HepG2 (cell line): ENCODE results near the gene CFAP54. TPM values are rescaled to one million over a fixed set of nuclear protein-coding genes. Genes with fewer than 3 reads are reported as not detected.

Source experiments
- ATAC-seq: fragments of 200-7000 bp; cut with Tn5 transposase; 3 replicates; pipeline ENCODE4 v1.9.1; 2020; ENCODE audit warnings: mild to moderate bottlenecking, moderate library complexity
- BruUV-seq: library from RNA; stranded (reverse); fragments of 400-500 nt; replicated peaks from 2 replicates; lab custom pipeline; 2021; lab: Mats Ljungman, UMichigan
- CTCF ChIA-PET: fragments of 300-600 bp; formaldehyde crosslinking; extraction: SDS; loops from one replicate; lab custom pipeline; 2021; ENCODE audit warnings: low total read pairs, inconsistent platforms, low intra/inter-chr PET ratio; lab: Yijun Ruan, JAX
- POLR2A ChIA-PET: fragments of 350-600 bp; sonication (Branson Sonifier 250); formaldehyde crosslinking; loops from one replicate; lab custom pipeline; 2020; ENCODE audit warnings: antibody characterized with exemption, inconsistent platforms; lab: Yijun Ruan, JAX
- DNase-seq: peaks from one replicate; pipeline ENCODE4 v3.0.0-alpha.2; 2015; ENCODE audit warnings: low spot score
- FAIRE-seq: peaks from 3 replicates; lab custom pipeline; 2011; peaks lifted over from hg19 to GRCh38; lab: Jason Lieb, UNC
- H2AFZ ChIP-seq: one replicate; pipeline ENCODE4 v1.6.1; 2011; ENCODE audit warnings: low read length, inconsistent platforms
- H3K27ac ChIP-seq: fragments of 300-600 bp; 3 replicates; pipeline ENCODE4 v1.8.0; 2011; ENCODE audit warnings: mixed run types, mild to moderate bottlenecking, mixed read lengths, low read length, inconsistent platforms; ENCODE audit not compliant: insufficient read depth; ENCODE audit errors: extremely low read length
- H3K27me3 ChIP-seq, 2 experiments: fragments of 200-600 bp in 1 of 2; 2 replicates in 1 of 2; 3 replicates in 1 of 2; pipeline versions ENCODE4 v1.6.0 to v1.8.0; 2011; ENCODE audit warnings: low read length in 2 of 2, mild to moderate bottlenecking in 2 of 2, moderate library complexity in 2 of 2, inconsistent platforms in 1 of 2; ENCODE audit not compliant: insufficient read depth in 2 of 2, control insufficient read depth in 1 of 2
- H3K36me3 ChIP-seq, 2 experiments: fragments of 200-600 bp in 1 of 2; replicated peaks in 1 of 2; 2 replicates in 1 of 2; 3 replicates in 1 of 2; pipeline versions ENCODE4 v1.5.1 to v1.8.0; 2011; ENCODE audit warnings: low read length in 2 of 2, inconsistent platforms in 1 of 2; ENCODE audit not compliant: insufficient read depth in 2 of 2, control insufficient read depth in 1 of 2
- H3K4me1 ChIP-seq: 2 replicates; pipeline ENCODE4 v1.5.1; 2012; ENCODE audit warnings: low read length, inconsistent platforms; ENCODE audit not compliant: insufficient read depth
- H3K4me2 ChIP-seq: 2 replicates; pipeline ENCODE4 v1.6.0; 2011; ENCODE audit warnings: low read depth, low read length, inconsistent platforms
- H3K4me3 ChIP-seq, 3 experiments: fragments of 200-600 bp in 1 of 3; sonication (generic), shearing (Covaris generic) in 1 of 3; replicated peaks in 1 of 3; 2 replicates each; pipeline ENCODE4 v1.5.1; 2011 to 2016; ENCODE audit warnings: low read length in 3 of 3, inconsistent platforms in 2 of 3, low read depth in 2 of 3, mild to moderate bottlenecking in 2 of 3, control low read depth in 1 of 3, mixed read lengths in 1 of 3; ENCODE audit not compliant: insufficient read depth in 1 of 3
- H3K79me2 ChIP-seq: one replicate; pipeline ENCODE4 v1.6.1; 2011; ENCODE audit warnings: low read length, inconsistent platforms; ENCODE audit not compliant: insufficient read depth
- H3K9ac ChIP-seq: 2 replicates; pipeline ENCODE4 v1.6.0; 2011; ENCODE audit warnings: mild to moderate bottlenecking, low read depth, low read length, inconsistent platforms; ENCODE audit not compliant: insufficient read depth
- H3K9me3 ChIP-seq: 2 replicates; pipeline ENCODE4 v1.5.1; 2012; ENCODE audit warnings: mild to moderate bottlenecking, low read length
- H4K20me1 ChIP-seq: 2 replicates; pipeline ENCODE4 v1.6.0; 2011; ENCODE audit warnings: inconsistent platforms, mild to moderate bottlenecking, low read length, moderate library complexity; ENCODE audit not compliant: insufficient read depth
- DBP ChIP-seq: sonication (generic); formaldehyde crosslinking; IDR thresholded peaks from 2 replicates; pipeline ENCODE4 v1.4.0; 2020; ENCODE audit warnings: missing genetic modification reagents; ENCODE audit errors: not compliant biosample characterization
- ELF3 ChIP-seq: IDR thresholded peaks from 2 replicates; pipeline ENCODE4 v1.6.1; 2016; ENCODE audit warnings: missing genetic modification reagents, missing compliant biosample characterization
- ISL2 ChIP-seq: sonication (generic); formaldehyde crosslinking; IDR thresholded peaks from 2 replicates; pipeline ENCODE4 v1.5.0; 2020; ENCODE audit warnings: missing genetic modification reagents
- JUNB ChIP-seq: sonication (generic); formaldehyde crosslinking; IDR thresholded peaks from 2 replicates; pipeline ENCODE4 v1.8.0; 2022; ENCODE audit warnings: missing genetic modification reagents, mild to moderate bottlenecking, borderline replicate concordance
- NCOA1 ChIP-seq: sonication (generic); formaldehyde crosslinking; IDR thresholded peaks from 2 replicates; pipeline ENCODE4 v1.9.0; 2021; ENCODE audit warnings: missing genetic modification reagents
- PRPF4 ChIP-seq: fragments of 200-400 bp; formaldehyde crosslinking; IDR thresholded peaks from 2 replicates; pipeline ENCODE4 v1.6.1; 2016; ENCODE audit warnings: low read length, low read depth; ENCODE audit not compliant: poor library complexity, severe bottlenecking
- RCOR2 ChIP-seq: IDR thresholded peaks from 2 replicates; pipeline ENCODE4 v1.6.1; 2016; ENCODE audit warnings: missing biosample characterization, missing genetic modification reagents
- SALL2 ChIP-seq: sonication (generic); formaldehyde crosslinking; IDR thresholded peaks from 2 replicates; pipeline ENCODE4 v1.8.1; 2023; ENCODE audit warnings: mild to moderate bottlenecking, missing genetic modification reagents, inconsistent platforms
- YEATS2 ChIP-seq: sonication (generic); formaldehyde crosslinking; IDR thresholded peaks from 2 replicates; pipeline ENCODE4 v1.4.0; 2020; ENCODE audit warnings: missing genetic modification reagents, borderline replicate concordance
- ZNF407 ChIP-seq: sonication (generic); formaldehyde crosslinking; IDR thresholded peaks from one replicate; pipeline ENCODE4 v1.5.1; 2020; ENCODE audit warnings: mild to moderate bottlenecking, missing genetic modification reagents; ENCODE audit errors: not compliant biosample characterization
- ZNF800 ChIP-seq: sonication (generic); formaldehyde crosslinking; IDR thresholded peaks from 2 replicates; pipeline ENCODE4 v1.4.0; 2020; ENCODE audit warnings: missing genetic modification reagents
- WGBS: methylation state at CpG from one replicate; pipeline ENCODE4 v1.1.6; 2017; ENCODE audit warnings: low lambda C conversion rate; 5-methylcytosine and 5-hydroxymethylcytosine counted together
- in situ Hi-C: cut with HindIII; loops from 2 replicates; pipeline ENCODE4 v1.10.0; 2017; ENCODE audit warnings: low pct_unique_long_range_greater_than_20kb; ENCODE audit not compliant: extremely low pct_ligation_motif_present
- intact Hi-C: fragments of 100-400 bp; cut with micrococcal nuclease; formaldehyde crosslinking; loops from one replicate; pipeline ENCODE4 v1.10.0; 2022; ENCODE audit not compliant: unreplicated experiment
- polyA plus RNA-seq, 8 experiments: library from polyadenylated mRNA; depleted of rRNA in 3 of 8; stranded (reverse) in 7 of 8; unstranded in 1 of 8; fragments of >200 nt; fragmentation: Illumina TruSeq in 4 of 8; extraction: Trizol in 4 of 8; gene quantifications; 2 replicates each; pipeline versions ENCODE4 v1.2.1 to v1.2.3, GENCODE V29; 2011 to 2016; ENCODE audit warnings: low read depth in 4 of 8, missing spikeins in 1 of 8, mixed read lengths in 1 of 8; ENCODE audit not compliant: insufficient read depth in 1 of 8
- total RNA-seq, 5 experiments: library from RNA; depleted of rRNA; stranded (reverse); fragments of >200 nt; fragmentation: Illumina TruSeq; extraction: Trizol; gene quantifications; 2 replicates each; pipeline ENCODE4 v1.2.3, GENCODE V29; 2016; ENCODE audit warnings: low read depth in 1 of 5

CFAP54 gene
- total and polyA plus RNA-seq, 2 of the 13 experiments (the other 11 are each of a cell fraction or from before 2014, with no cell fraction given) = not detected

GRCh38 chr12:96822641-96823040 lies 333.3 kb downstream of the CFAP54 start (continued):
- no peak for TF ChIP-seq PRPF4
- no peak for TF ChIP-seq ZNF800 (CRISPR knock-in tag)
- TF ChIP-seq DBP (CRISPR knock-in tag) = no peak

- Histone ChIP-seq H2AFZ (no peak overlapping the region), H3K27me3 (no peaks in the 10 kb centered on the region), H3K4me3 (no peak overlapping the region), H3K4me2 (no peak overlapping the region), H4K20me1 (no peaks in the 10 kb centered on the region), H3K4me1 (no peaks in the 10 kb centered on the region), H3K9me3 (no peaks in the 10 kb centered on the region), H3K79me2 (no peaks in the 10 kb centered on the region), H3K36me3 (no peaks in the 10 kb centered on the region), H3K9ac (no peak overlapping the region), H3K27ac (no peak overlapping the region)
- ChIA-PET POLR2A (no interaction called here), CTCF (no interaction called here)
- in situ Hi-C loops = no loop called here
- no peak for ATAC-seq
- no peak for DNase-seq
- no peak for FAIRE-seq
- no TSS peak for BruUV-seq
- intact Hi-C loops = no loop called here
- 10% methylated on average over 5 of the region's 7 CpGs for WGBS
- TF ChIP-seq ISL2 (CRISPR knock-in tag) (no peak), YEATS2 (no peak), SALL2 (no peak), NCOA1 (no peak), ELF3 (CRISPR knock-in tag) (no peak), JUNB (CRISPR knock-in tag) (no peak), ZNF407 (CRISPR knock-in tag) (no peak), RCOR2 (CRISPR knock-in tag) (no peak)
Observed at GRCh38 chr12:96824074-96824837, 334.9 kb downstream of the CFAP54 start.
